Measurements from ENCODE around the gene CERCAM.

CERCAM gene

DNA sequence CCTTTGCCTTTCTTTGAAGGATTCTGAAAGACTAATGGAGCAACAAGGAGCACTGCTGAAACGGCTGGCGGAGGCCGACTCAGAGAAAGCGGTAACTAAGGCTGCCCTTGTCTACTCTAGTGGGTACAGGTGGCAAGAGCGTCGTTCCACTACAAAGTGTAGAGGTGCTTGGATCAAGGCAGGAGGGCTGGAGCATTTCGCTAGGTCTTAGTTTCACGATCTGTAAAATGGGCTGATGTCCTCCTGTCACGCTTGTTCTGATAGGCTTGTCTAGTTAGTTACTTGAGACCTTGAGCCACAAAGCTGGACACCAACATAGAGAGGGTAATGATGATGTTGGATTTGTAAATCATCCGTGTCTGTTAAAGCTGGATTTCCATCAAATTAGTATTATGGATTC is 60.9 kb downstream of the CERCAM start:
- no peak for DNase-seq
- peaks cover 61% of the 10 kb centered on the region for H3K36me3 ChIP-seq (replicated peaks)
- in situ Hi-C loops (cut with HindIII; ENCODE audit: low pct_ligation_motif_present, low sequenced_read_pairs): no loop called here

DNA sequence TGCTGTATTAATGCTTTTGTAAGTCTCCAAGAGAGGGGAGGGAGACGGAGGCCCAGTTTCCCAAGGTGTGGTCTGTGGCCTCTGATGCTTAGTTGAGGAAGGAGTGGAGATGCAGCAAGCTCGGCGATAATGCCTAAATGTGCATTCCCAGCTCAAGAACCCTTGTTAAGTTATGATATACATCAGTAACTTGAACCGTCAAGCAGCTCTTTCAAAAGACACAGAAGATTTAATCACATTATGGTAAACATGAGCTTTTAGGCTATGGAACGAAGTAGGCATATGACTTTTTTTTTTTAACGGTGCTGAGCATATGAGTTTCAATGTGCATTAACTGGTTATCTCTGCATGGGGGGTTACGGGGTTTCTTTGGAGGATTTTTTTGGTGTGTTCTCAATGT is 61.5 kb downstream of the CERCAM start:
- DNase-seq: no peak
- H3K27ac ChIP-seq: no peak overlapping the region
- in situ Hi-C loops (cut with HindIII; ENCODE audit: low pct_ligation_motif_present, low sequenced_read_pairs): no loop called here
- peaks cover 66% of the 10 kb centered on the region for H3K36me3 ChIP-seq (replicated peaks)
- no peaks in the 10 kb centered on the region for H3K27me3 ChIP-seq (replicated peaks)
- H3K4me3 ChIP-seq (ENCODE audit: low read depth, low read length): no peak overlapping the region
- TF ChIP-seq, protein P1, sequence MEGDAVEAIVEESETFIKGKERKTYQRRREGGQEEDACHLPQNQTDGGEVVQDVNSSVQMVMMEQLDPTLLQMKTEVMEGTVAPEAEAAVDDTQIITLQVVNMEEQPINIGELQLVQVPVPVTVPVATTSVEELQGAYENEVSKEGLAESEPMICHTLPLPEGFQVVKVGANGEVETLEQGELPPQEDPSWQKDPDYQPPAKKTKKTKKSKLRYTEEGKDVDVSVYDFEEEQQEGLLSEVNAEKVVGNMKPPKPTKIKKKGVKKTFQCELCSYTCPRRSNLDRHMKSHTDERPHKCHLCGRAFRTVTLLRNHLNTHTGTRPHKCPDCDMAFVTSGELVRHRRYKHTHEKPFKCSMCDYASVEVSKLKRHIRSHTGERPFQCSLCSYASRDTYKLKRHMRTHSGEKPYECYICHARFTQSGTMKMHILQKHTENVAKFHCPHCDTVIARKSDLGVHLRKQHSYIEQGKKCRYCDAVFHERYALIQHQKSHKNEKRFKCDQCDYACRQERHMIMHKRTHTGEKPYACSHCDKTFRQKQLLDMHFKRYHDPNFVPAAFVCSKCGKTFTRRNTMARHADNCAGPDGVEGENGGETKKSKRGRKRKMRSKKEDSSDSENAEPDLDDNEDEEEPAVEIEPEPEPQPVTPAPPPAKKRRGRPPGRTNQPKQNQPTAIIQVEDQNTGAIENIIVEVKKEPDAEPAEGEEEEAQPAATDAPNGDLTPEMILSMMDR (IDR thresholded peaks at IDR 0.05; ENCODE audit: low read depth, low read length, missing control alignments): no peak

More for the DNA sequence above, 60.9 kb downstream of the CERCAM start:
- no peak overlapping the region for H3K27ac ChIP-seq
- TF ChIP-seq, protein P1 (IDR thresholded peaks at IDR 0.05; ENCODE audit: low read depth, low read length, missing control alignments): no peak
- H3K27me3 ChIP-seq (replicated peaks): no peaks in the 10 kb centered on the region
- no peak overlapping the region for H3K4me3 ChIP-seq (ENCODE audit: low read depth, low read length)

DNA sequence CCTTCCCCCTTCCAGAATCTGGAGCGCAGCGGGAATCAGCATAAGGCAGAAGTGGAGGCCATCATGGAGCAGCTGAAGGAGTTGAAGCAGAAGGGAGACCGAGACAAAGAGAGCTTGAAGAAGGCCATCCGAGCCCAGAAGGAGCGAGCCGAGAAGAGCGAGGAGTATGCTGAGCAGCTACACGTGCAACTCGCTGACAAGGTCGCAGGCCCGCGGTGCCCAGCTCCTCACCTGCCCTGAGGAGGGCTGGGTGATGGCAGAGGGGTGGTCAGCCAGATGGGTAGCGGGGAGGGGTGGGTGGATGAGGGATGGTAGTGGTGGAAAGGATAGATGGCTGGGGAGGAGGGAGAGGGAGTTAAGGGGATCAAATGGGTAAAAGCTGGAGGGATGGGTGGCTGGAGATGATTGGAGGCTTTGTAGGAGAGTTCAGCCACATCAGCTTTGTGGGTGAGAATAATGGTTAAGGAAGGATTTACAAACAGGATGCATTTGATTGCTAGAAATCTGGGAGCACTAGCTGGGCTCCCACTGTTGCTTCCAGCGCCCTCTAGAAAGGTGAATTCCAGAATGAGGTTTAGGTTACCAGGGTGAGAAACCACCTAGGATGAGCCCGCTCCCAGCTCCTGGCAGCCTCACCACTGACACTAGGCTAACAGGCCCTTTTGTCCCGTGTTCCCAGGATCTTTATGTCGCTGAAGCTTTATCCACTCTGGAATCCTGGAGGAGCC is 64.2 kb downstream of the CERCAM start:
- Histone ChIP-seq H3K27me3 (replicated peaks) (no peaks in the 10 kb centered on the region), H3K27ac (no peak overlapping the region), H3K36me3 (replicated peaks) (peaks cover 64% of the 10 kb centered on the region), H3K4me3 (ENCODE audit: low read depth, low read length) (no peak overlapping the region)
- TF ChIP-seq, protein P1 (IDR thresholded peaks at IDR 0.05; ENCODE audit: low read depth, low read length, missing control alignments): no peak
- DNase-seq: no peak
- in situ Hi-C loops (cut with HindIII; ENCODE audit: low pct_ligation_motif_present, low sequenced_read_pairs): no loop called here

DNA sequence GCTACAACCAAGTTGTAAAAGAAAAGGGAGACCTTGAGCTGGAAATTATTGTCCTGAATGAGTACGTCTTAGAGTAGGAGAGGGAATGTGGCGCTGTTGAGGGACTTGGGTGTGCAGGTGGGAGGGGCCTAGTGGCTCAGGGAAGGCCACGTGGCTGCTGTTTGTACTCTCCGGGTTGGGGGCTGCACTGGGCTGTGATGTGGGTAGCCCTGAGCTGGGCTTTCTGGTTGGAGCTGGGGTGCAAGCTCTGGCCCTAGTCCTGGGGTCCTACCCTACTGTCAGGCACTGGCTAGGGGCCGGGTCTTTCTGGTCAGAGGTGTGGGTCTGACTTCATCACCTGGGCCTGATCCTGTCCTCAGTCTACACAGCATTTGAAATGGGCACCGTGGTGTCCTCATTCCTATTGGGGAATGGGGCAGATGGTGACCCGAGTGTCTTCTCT is 64.8 kb downstream of the CERCAM start:
- in situ Hi-C loops (cut with HindIII; ENCODE audit: low pct_ligation_motif_present, low sequenced_read_pairs): no loop called here
- Histone ChIP-seq H3K4me3 (ENCODE audit: low read depth, low read length) (no peak overlapping the region), H3K27me3 (replicated peaks) (no peaks in the 10 kb centered on the region), H3K27ac (no peak overlapping the region), H3K36me3 (replicated peaks) (peaks cover 66% of the 10 kb centered on the region)
- TF ChIP-seq, protein P1 (IDR thresholded peaks at IDR 0.05; ENCODE audit: low read depth, low read length, missing control alignments): no peak
- no peak for DNase-seq

DNA sequence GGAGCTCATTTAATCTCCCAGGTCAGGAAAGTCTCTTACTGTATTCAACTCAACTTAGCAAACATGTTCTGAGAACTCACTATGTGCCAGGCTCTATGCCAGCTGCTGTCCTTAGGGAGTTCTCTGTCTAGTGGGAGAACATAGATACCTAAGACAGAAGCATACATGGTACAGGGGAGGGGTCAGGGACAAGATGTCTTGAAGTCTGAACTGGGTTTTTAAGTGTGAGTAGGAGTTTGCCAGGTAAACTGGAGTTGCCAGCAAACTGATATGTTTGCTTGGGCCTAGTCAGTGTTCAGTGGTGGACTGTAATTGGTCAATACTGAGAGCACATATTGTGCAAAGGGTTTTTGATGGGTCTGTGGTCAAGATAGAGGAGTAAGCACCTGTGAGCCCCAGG is 65.5 kb downstream of the CERCAM start:
- peaks cover 70% of the 10 kb centered on the region for H3K36me3 ChIP-seq (replicated peaks)
- no peak overlapping the region for H3K27ac ChIP-seq
- in situ Hi-C loops (cut with HindIII; ENCODE audit: low pct_ligation_motif_present, low sequenced_read_pairs): no loop called here
- TF ChIP-seq, protein P1 (IDR thresholded peaks at IDR 0.05; ENCODE audit: low read depth, low read length, missing control alignments): no peak
- H3K27me3 ChIP-seq (replicated peaks): no peaks in the 10 kb centered on the region
- H3K4me3 ChIP-seq (ENCODE audit: low read depth, low read length): no peak overlapping the region
- no peak for DNase-seq
